GM21423 (cell line): ENCODE results near the gene ATG101.
"Not testable (repeated sequence)": the region's sequence is repeated elsewhere in the genome, so short reads cannot be mapped to it uniquely, and the experiment has no call there.

Experiments used
- ATAC-seq: cut with Tn5 transposase; IDR thresholded peaks from one replicate; pipeline ENCODE4 v1.9.1; 2021; ENCODE audit warnings: mild to moderate bottlenecking, moderate library complexity; ENCODE audit not compliant: unreplicated experiment

ATG101 gene

DNA sequence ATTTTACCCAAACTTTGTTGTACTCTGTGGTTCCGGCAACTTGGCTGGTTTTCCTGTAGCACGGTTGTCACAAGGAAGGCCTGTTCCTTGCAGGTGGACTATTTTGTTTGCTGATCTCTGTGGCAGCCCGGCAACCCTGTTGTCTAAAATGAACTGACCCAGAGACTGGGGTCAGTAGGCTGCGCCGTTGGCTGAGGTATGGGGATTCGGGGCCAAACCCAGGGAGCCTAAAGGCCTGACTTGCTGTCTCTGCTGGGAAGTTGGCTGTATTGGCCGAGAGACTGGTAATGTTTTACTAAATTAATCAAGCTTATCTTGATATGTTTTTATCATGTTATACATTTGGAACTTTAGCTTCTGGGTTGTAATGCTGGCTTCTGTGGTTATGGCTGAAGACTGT, 23.6 kb downstream of the ATG101 start:
- ATAC-seq, result no peak

DNA sequence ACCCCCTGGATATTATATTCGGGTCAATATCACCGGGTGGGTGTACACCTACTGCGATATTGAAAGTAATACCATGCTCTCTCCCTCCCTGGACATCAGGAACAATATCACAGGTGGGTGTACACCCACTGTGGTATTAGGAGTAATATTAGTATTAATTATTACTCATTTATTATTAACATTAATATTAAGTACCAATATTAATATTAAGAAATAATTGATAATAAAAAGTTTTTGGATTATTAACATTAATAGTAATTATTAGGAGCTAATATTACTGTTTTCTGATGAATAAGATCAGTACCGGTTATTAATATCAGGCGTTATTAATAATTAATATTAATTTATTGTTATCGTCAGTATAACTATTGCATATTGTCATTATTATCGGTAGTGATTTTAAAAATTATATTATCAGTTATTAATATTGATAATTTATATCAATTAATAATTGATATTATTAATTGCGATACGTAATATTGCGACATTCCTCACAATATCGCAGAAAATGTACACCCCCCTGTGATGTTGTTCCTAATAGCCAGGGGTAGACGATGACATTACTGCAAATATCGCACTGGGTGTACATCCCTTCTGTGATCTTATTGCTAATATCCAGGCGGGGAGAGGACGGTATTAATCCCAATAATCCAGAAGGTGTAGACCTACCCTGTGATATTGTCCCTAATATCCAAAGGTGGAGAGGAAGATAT, 26.7 kb downstream of the ATG101 start:
- ATAC-seq, result no peak

DNA sequence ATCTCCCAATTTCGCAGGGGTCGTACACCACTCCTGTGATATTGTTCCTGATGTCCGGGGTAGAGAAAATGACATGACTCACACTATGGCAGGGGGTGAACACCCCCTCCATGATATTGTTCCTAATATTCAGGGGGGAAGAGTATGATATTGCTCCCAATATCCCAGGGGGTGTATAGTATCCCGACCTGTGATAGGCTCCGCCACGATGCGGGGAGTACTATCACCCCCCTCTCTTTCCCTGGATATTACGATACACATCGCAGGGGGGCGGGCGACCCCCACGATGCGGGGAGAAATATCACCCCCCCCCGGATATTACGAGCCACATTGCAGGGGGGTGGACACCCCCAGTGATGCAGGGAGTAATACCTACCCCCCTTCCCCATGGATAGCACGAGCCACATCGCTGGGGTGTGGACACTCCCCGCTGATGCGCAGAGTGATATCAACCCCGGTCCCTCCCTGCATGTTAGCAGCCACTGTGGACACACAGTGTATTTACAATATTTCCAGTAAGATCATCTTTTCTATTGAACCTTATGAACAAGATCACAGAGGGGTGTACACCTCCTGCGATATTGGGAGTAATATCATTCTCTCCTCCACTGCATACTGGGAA, 27.4 kb downstream of the ATG101 start:
- no peak for ATAC-seq

DNA sequence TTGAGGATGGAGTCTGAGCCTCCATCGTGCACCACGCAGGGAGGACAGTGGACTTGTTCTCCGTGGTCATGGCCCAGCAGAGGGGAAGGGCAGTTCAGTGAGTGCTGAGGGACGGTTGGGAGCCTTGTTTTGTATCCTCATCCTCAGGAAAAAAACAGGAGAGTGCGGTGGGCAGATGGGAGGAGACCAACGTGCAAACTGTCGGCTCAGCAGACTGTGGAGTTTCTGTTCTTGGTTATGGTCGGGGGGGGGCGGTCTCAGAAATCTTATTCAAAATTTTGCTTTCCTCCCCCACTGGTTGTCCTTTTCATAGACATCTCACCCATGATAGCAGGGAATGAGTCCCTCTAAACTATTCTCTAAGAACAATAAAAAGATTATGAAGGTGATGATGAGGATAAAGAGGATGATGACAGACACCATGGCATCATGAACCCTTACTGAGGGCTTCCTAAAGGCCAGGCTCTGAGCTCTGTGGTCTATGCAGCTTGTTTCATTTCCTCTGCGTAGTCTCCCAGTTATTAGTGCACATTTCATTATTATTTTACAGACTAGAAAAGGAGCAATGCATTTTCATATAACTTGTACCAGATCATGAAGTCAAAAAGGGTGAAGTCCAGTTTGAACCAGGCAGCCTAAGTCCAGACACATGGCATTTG, 34.8 kb downstream of the ATG101 start:
- not testable (repeated sequence) for ATAC-seq

DNA sequence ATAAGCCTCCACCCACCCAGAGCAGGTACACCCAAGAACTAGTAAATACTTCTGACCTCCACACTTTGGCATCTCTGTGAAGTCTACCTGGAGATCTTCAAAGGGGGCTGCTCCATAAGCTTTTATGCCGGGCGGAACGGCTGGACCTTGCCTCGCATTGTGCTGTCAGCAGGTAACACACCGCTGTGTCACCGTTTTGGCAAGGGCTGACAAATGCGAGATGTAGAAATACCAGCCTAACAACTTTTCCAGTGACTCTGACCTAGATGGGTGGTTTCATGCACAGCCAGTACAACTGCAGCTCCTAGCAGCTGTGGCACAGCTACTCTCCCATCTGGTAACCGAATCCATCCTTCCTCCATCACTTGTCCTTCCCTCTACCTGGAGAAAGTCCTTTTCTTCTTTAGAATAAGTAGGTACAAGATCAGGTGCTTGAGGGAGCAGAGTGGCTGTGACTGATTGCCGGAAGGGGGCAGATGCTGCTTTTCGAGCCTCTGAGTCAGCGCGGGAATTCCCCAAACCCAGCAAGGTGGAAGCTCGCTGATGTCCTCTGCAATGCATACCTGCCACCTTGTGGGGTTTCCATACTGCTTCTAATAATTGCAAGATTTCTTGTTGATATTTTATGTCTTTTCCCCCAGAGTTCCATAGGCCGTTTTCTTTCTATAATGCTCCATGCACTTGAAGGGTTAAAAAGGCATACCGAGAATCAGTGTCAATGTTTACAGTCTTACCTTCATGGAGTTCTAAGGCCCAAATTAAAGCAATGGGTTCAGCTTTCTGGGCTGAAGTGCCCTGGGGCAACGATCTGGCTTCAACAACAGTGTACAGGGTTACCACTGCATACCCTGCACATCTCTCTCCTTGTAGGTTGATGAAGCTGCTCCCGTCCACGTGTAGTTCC, 46.7 kb downstream of the ATG101 start:
- ATAC-seq, result not testable (repeated sequence)

DNA sequence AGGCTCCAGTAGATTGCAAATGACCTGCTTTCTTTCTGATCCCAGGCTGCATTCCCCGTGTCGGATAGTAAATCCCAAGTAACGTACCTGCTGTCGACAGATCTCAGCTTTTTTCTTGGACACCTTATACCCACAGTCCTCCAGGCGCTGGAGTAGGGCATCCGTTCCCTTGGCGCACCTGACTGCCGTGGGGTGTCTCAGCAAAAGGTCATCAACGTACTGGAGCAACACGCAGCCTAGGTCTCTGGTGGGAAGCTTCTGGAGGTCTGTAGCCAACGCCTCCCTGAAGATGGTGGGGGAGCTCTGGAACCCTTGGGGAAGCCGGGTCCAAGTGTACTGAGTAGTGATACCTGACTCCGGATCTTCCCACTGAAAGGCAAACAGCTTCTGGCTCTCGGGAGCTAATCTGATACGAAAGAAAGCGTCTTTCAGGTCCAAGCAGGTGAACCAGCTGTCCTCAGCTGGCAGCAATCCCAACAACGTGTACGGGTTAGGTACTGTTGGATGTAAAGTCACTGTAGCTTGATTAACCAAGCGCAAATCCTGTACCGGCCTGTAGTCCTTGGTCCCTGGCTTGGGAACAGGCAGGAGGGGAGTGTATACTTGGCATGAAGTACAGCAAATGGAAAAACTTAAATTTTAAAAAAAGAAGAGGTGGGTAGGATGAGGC, 48.2 kb downstream of the ATG101 start:
- not testable (repeated sequence) for ATAC-seq

DNA sequence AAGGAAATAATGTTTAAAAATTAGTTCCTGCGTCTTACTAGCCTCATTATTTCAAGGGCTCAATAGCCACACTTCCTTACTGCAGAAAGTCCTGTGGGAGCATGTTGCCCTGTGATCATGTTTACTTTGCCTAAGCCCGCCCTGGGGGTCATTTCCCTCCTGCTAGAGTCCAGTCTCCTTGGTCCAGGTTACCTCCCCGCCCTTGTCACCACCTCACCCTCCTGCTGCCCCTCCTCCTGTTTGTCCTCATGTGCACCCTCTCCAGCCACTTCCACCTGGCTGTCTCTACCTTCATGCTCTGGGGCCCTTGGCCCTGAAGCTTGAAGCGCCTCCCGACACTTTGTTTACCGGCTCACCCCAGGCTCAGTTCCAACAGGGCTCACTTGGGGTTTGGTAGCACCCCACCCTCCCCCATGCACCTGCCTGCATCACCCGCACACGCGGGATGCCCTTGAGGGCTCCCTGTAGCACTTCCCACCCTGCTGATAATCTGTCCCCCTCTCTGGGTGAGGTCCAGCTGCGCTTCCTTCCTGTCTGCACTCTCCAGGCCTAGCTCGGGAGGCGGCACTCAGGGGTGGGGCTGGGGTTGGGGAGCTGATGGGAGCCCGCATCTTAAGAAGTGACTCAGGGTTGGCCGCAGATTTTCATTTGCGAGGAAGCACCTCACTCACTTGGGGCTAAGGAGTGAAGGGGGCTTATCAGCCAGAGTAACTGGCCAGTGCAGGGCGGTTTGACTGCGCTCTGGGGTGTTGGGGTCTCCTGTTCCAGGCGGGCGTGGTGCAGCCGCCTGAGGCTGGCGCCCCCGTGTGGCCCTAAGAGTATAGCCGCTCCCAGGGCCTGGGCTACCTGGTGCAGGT, 49.8 kb downstream of the ATG101 start:
- ATAC-seq, result peak; percentile 21

DNA sequence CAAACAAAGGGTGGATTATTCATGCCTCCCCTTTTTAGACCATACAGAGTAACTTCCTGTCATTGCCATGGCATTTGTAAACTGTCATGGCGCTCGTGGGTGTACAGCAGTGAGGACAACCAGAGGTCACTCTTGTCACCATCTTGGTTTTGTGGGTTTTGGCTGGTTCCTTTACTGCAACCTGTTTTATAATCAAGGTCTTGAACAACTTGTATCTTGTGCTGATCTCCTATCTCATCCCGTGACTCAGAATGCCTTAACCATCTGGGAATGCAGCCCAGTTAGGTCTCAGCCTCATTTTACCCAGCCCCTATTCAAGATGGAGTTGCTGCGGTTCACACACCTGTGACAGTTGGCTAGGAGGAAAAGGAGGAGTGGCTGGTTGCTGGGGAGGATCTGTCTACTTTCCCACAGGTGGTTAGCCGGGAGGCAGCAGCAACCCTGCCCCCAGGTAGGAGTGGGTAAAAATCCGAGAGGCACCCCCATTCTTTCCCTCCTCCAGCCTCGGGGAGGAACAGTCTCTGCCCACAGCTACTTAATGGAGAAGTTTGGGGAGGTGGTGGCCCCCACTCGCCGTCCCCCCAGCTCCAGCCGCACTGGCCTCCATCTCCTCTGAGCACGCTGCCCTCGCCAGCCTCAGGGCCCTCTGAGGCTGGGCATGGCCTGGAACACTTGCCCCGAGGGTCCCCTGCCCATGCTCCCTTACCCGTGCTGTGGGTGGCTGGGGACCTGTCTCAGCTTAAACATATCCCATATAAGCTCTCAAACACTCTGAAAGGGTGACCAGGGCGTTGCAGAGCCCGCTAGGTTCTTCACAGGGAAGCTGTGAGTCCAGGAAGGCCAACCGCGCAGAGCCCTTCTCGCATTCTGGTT, 51.4 kb downstream of the ATG101 start:
- ATAC-seq, result no peak

DNA sequence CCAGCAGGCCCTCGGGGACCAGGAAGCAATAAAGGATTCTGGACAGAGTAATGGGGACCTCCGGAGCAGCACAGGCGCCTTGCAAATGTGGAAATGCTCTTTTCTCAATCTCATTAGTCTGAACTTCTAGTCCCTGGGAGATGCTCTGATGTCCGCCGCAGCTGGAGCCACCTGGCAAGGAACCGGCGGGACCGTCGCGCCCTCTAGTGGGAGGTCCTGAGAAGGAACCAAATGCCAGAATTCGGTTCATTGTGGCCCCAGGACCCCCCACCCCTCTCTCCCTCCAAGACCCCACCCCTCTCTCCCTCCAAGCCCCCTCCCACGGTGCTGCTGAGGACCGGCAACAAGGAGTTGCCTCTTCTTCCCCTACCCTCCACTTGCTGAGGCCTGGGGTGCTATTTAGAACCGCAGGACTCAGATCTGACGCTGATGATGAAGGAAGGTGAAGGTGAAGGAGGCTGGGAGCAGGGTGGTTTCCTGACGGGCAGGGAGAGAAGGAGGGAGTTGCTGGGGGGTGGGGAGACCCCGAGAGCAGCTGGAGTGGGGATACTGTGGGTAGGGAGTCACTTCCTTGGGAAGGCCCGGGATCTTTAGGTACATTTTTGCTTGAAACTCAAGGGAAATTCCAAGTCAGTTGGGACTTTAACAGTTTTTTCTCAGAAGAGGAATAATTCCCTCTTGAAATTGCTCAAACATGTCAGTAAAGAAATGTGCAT, 52.2 kb downstream of the ATG101 start:
- ATAC-seq, result no peak

DNA sequence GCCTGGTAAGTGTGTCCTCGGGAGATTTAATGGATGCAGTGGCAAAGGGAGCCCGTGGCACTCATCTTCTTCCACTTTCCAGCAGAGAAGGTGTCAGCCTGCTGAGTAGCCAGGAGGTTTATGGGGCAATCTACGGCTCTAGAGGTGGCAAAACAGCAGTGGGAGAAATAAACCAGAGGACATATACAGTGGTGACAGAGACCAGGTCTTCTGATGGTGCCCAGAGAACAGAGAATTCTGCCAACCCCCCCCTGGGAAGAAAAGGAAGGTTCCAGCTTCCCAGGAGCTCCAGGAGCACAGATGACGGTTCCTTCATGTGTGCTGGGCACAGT, 52.7 kb downstream of the ATG101 start:
- no peak for ATAC-seq

DNA sequence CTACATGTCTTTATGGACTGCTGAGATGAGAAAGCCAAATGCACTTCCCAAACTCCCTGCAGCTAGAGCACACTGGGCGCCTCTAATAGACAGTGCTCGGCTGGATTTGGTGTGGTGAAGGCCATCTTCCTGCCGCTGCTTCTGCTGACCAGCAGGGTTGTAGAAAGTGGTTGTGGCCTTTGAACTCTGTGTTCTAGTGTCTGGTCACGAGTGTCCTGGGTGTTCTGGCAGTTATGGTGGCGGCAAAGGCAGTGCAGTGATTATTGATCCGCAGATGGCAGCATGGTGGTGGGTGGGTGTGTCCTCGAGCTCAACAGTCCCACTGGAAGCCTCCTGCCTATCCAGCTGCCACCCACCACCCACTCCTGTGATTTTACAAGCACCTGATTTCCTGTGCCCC, 53.1 kb downstream of the ATG101 start:
- ATAC-seq, result no peak

DNA sequence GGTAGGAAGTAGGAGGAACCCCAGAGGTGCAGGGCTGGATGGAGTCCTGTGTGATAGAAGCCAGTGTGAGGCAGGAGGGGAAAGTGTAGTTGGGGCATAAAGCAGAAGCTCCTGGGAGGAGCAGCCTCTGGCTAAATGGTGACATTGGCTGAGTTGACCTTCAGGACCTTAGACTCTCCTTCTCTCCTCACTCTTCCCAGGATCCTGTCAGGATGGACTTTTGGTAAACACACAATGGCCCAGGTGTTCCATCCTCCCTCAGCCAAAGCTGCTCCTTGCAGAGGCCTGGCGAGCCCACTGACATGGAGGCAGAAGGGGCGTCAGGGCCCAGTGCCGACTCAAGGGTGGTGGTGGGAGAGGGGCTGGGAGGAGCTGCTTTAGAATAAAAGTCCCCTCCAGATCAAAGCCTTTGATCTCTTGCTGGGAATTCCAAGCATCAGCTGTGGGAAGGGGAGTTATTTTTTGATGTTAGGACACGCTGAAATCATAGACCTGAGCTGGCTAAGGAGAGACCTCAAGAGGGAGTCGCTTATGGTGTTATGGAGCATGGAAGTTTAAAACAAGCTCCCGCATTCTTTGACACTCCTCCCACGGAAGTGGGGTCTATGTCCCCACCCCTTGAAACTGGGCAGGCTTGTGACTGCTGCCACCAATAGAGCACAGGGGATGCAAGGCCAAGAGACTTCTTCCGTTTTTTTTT, 53.9 kb downstream of the ATG101 start:
- no peak for ATAC-seq

DNA sequence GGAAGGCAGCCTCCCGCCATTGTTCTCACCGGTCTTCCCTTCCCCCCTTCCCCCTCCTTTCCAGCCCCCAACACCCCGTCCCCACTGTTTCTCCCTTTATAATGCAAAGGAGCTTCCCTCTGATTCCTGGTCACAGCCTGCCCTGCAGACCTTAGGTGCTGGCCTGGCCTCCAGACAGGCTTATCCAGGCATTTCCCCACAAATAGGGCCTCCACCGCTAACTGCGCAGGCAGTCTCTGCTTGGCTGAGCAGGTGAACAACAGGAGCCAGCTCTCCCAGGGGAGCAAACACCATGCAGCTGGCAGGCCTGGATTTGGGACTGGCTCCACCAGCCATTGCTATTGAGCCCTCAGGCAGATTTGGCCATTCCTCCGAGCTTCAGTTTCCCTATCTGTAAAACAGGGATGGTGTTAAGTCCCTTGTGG, 55.7 kb downstream of the ATG101 start:
- no peak for ATAC-seq

DNA sequence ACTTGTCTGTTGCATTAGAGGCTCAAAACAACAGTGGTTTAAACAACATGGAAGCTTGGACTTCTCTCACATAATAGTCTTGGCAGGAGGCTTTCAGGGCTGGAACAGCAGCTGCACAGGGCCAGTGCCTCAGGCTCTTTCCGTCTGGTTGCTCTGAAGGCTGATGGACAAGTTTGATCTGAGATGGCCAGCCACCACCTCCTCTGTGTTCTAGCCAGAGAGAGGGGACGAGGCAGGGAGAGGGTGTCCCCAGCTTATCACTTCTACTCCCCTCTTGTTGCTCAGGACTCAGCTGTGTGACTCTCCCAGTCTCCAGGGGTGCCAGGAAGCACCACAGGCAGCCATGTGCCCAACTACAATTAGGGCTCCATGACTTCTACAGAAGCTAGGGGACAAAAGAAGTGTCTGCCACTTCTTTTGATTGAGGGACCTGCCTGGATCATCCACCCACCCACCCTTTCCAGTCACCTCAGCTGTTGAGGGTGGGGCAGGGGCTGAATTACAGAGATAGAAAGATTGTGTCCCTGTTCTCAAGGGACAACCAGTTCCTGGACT, 56.3 kb downstream of the ATG101 start:
- no peak for ATAC-seq
